GM12872 (cell line): Measurements from ENCODE around the gene PRUNE2.

Experiments used
- TF ChIP-seq, protein P1 (sequence below): IDR thresholded peaks from 3 replicates; pipeline ENCODE4 v1.5.1; 2011; ENCODE audit warnings: low read depth, mild to moderate bottlenecking, low read length, moderate library complexity; ENCODE audit not compliant: insufficient read depth

The PRUNE2 gene, protein sequence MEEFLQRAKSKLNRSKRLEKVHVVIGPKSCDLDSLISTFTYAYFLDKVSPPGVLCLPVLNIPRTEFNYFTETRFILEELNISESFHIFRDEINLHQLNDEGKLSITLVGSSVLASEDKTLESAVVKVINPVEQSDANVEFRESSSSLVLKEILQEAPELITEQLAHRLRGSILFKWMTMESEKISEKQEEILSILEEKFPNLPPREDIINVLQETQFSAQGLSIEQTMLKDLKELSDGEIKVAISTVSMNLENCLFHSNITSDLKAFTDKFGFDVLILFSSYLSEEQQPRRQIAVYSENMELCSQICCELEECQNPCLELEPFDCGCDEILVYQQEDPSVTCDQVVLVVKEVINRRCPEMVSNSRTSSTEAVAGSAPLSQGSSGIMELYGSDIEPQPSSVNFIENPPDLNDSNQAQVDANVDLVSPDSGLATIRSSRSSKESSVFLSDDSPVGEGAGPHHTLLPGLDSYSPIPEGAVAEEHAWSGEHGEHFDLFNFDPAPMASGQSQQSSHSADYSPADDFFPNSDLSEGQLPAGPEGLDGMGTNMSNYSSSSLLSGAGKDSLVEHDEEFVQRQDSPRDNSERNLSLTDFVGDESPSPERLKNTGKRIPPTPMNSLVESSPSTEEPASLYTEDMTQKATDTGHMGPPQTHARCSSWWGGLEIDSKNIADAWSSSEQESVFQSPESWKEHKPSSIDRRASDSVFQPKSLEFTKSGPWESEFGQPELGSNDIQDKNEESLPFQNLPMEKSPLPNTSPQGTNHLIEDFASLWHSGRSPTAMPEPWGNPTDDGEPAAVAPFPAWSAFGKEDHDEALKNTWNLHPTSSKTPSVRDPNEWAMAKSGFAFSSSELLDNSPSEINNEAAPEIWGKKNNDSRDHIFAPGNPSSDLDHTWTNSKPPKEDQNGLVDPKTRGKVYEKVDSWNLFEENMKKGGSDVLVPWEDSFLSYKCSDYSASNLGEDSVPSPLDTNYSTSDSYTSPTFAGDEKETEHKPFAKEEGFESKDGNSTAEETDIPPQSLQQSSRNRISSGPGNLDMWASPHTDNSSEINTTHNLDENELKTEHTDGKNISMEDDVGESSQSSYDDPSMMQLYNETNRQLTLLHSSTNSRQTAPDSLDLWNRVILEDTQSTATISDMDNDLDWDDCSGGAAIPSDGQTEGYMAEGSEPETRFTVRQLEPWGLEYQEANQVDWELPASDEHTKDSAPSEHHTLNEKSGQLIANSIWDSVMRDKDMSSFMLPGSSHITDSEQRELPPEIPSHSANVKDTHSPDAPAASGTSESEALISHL (N-terminal part only)

DNA sequence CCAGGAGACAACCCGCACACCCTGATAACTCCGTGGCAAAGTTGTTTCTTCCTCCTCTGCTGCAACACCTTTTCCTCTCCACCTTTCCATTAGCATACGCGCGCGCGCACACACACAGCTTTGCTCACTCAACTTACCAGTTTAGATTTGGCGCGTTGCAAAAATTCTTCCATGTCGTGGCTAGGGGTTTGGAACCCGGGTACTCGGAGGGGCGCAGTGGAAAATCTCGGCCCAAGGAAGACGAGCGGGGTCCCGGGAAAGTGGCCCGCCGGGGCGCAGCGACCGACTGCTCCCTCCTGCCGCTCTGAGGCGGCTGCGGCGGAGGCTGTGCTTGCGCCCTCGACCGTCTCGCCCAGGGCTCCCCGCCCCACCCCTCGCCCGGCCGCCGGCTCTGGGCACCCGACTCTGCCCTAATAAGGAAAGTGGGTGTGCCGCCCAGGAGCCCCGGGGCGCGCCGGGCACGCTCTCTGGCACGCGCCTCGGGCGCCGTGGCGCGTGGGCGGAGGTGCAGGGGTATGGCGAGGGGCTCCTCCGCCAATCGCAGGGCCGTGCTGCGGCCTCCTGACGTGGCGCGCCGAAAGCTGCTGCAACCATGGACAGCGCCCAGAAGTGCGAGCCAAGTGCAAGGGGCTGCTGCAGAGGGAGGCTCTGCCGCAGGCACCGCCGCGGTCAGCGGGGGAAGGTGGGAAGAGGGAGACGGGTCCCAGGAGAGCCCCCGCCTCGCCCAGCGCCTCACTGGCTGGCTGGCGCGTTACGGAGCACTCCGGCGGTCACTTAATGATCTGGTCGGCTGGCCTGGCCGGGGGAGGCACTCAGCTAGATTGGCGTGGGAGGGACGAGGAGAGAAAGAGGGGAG, at the start of gene PRUNE2:
TSS of gene PRUNE2 (minus strand) at position 324 of the 856 bp plus-strand sequence. CDS start at position 173, 151 bp downstream.
- TF ChIP-seq, protein P1, sequence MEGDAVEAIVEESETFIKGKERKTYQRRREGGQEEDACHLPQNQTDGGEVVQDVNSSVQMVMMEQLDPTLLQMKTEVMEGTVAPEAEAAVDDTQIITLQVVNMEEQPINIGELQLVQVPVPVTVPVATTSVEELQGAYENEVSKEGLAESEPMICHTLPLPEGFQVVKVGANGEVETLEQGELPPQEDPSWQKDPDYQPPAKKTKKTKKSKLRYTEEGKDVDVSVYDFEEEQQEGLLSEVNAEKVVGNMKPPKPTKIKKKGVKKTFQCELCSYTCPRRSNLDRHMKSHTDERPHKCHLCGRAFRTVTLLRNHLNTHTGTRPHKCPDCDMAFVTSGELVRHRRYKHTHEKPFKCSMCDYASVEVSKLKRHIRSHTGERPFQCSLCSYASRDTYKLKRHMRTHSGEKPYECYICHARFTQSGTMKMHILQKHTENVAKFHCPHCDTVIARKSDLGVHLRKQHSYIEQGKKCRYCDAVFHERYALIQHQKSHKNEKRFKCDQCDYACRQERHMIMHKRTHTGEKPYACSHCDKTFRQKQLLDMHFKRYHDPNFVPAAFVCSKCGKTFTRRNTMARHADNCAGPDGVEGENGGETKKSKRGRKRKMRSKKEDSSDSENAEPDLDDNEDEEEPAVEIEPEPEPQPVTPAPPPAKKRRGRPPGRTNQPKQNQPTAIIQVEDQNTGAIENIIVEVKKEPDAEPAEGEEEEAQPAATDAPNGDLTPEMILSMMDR, result no peak

DNA sequence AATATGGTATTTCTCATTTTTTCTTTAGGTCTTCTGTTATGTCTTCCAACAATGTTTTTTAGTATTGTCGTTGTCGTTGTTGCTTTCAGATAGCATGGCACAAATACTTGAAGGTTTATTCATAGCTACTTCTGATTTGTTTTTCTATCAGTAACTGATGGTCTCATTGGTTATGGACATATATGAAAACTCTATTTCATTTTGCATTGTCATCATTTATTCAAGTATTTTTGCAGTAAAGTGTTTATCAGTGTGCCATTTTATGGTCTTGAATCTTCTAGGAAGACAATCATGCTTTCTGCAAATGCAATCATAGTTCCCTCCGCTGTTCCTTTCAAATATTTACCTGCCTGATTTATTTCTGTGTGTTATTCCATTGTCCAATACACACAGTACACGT, 44.0 kb upstream of the PRUNE2 start:
- TF ChIP-seq, protein P1, result no peak

DNA sequence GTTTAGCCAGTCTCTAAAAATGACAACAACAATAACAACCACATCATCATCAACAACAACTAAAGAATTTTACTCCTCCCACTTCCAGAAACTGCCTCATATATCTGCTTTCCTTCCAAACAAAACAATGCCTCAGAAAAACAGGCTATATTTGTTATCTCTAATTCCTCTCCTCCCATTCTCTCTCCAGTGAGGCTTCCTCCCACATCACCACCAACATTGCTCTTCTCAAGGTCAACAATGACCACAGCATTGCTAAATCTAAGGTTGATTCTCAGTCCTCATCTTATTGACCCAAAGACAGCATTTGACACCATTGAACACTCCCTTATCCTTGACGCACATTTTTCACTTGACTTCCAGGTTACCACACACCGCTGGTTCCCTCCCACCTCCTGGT, 38.1 kb upstream of the PRUNE2 start:
- TF ChIP-seq, protein P1, result no peak

DNA sequence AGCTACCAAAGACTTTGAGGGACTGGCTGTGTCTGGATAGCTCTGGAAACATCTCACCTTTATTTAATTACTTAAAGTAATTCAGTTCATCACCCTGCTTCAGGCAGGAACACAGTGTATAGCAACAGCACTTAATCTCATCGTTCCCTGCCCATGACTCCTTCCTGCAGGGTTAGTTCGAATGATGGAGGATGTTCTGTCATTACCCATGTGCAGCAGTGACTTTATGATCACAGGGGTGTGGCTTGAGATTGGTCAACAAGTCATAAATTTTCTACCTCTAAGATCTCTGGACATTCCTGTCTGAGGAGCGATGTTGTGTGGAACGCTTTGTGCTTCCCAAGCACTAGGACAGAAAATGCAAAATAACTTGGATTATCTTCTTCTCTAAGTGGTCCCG, 37.1 kb upstream of the PRUNE2 start:
- TF ChIP-seq, protein P1, result no peak

DNA sequence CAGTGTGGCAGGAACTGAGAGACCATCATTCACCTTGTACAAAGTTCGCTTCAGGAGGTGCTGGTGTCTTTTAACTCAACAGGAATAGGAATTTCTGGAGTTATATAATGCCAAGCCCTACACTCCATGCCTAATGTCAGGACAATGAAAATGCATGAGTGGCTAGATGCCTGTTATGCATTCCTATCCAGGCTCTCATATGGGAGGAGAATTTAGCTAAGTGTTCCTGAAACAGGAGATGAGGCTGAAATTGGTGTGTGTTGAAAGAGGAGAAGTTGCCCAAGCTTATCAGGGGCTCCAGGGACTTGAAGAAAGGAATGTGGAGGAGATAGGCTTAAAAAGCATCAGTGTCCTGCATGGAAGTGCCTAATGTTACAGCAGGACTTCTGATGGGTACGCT, 26.8 kb upstream of the PRUNE2 start:
- TF ChIP-seq, protein P1, result no peak

DNA sequence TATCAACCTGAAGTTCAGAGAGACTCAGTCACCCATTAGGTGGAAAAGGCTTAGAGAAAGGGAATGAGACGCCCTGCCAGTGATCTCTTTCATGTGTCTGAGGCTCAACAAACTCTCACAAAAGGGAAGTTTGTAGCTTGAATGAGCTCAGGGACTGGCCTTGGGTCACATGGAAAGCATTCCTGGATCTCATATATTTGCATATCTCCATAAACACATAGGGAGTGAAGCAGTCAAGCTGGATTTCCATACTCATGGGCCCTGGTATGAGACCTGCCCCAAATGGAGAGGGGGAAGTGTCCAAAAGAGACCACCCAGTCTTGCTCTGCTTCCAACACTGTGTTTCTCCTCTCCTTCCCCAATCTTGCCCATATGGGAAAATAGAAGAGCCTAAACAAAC, 26.4 kb upstream of the PRUNE2 start:
- TF ChIP-seq, protein P1, result no peak
